Suppressor macrophage (primary cell): Measurements from ENCODE around the gene TMEM248.
"Not testable (repeated sequence)": the region's sequence is repeated elsewhere in the genome, so short reads cannot be mapped to it uniquely, and the experiment has no call there.

Experiments
- DNase-seq, 4 experiments: peaks; one replicate each; pipeline ENCODE4 v3.0.0-alpha.2; 2020 to 2022
- total RNA-seq, 17 experiments: gene quantifications; one replicate each; lab custom pipeline; 2026; ENCODE audit warnings: mixed read lengths in 6 of 17, inconsistent platforms in 3 of 17; lab: John Stamatoyannopoulos, UW

The TMEM248 gene
- 86.7 to 146 (median 111) reads per million in 17 experiments for total RNA-seq

- peak; percentile 95 to 97 (median 96) for DNase-seq
Measured at GRCh38 chr7:66920769-66921395, at the start of gene TMEM248. Gene TMEM248 (plus strand): TSS chr7:66921225. CDS start chr7:66941866, 20,641 bp downstream.

GRCh38 chr7:66873476-66873875 lies 47.5 kb upstream of the TMEM248 start:
- no peak for DNase-seq

GRCh38 chr7:66877577-66878300 lies 43.3 kb upstream of the TMEM248 start:
- peak; percentile 62 to 86 (median 77) for DNase-seq

- DNase-seq, result not testable (repeated sequence)
Measured at GRCh38 chr7:66878301-66878685, 42.7 kb upstream of the TMEM248 start.

- DNase-seq, result no peak
Measured at GRCh38 chr7:66880053-66880452, 41.0 kb upstream of the TMEM248 start.

- not testable (repeated sequence) for DNase-seq
Measured at GRCh38 chr7:66880577-66880976, 40.4 kb upstream of the TMEM248 start.

GRCh38 chr7:66883716-66884115 lies 37.3 kb upstream of the TMEM248 start:
- DNase-seq, result no peak

GRCh38 chr7:66884556-66884955 lies 36.5 kb upstream of the TMEM248 start:
- DNase-seq, result peak in 1 of 4 experiments; percentile 18

- no peak for DNase-seq
Measured at GRCh38 chr7:66886152-66886551, 34.9 kb upstream of the TMEM248 start.

GRCh38 chr7:66888223-66888622 lies 32.8 kb upstream of the TMEM248 start:
- DNase-seq, result not testable (repeated sequence)

- peak in 3 of 4 experiments; percentile 18 to 23 (median 21) for DNase-seq
Measured at GRCh38 chr7:66894463-66895080, 26.5 kb upstream of the TMEM248 start.

GRCh38 chr7:66896441-66896840 lies 24.6 kb upstream of the TMEM248 start:
- no peak for DNase-seq

GRCh38 chr7:66899552-66900280 lies 21.3 kb upstream of the TMEM248 start:
- peak in 3 of 4 experiments; percentile 19 to 36 (median 31) for DNase-seq

- no peak for DNase-seq
Measured at GRCh38 chr7:66901941-66902843, 18.8 kb upstream of the TMEM248 start.

- no peak for DNase-seq
Measured at GRCh38 chr7:66902844-66903180, 18.2 kb upstream of the TMEM248 start.

GRCh38 chr7:66903360-66904062 lies 17.5 kb upstream of the TMEM248 start:
- no peak for DNase-seq

GRCh38 chr7:66904063-66904593 lies 16.9 kb upstream of the TMEM248 start:
- DNase-seq, result no peak

- peak; percentile 5 to 18 (median 8) for DNase-seq
Measured at GRCh38 chr7:66905278-66905677, 15.7 kb upstream of the TMEM248 start.

GRCh38 chr7:66905689-66906088 lies 15.3 kb upstream of the TMEM248 start:
- DNase-seq, result peak in 1 of 4 experiments; percentile 9

- no peak for DNase-seq
Measured at GRCh38 chr7:66907731-66908130, 13.3 kb upstream of the TMEM248 start.

- peak; percentile 16 to 29 (median 18) for DNase-seq
Measured at GRCh38 chr7:66908598-66908997, 12.4 kb upstream of the TMEM248 start.
